ENCODE measurements around the gene CABLES1.
A peak's percentile ranks its signal among the peaks of the same experiment; 100 is the strongest.

CABLES1 gene

DNA sequence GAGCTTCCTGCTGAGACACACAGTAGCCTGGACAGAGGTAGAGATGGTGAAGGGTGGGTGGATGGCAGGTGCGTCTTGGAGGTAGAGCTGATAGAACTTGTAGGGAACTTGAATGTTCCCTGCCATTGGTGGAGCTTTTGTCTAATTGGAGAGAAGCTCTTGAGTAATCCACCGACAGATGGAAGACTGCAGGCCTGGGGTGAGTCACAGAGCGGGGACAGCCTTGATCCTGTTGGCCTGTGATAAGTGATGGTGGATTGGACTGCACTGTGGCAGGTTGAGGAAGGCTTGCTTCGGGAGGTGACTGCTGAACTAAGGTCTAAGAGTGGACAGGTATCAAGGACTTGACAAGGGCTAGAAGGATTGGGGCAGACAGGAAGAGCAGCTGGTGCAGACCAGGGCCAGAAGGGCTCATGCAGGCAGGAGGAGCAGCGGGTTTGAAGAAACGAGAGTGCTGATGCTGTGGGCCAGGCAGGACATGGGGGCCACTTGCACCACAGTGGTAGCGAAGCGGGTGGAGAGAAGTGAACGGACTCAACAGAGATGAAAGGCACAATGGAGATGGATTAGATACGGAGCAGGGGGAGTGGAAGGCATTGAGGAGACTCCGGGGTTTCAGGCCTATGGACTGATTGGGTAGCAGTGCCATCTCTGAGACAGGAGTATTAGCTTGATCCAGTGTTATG lies 16.3 kb downstream of the CABLES1 start:
- Histone ChIP-seq H3K4me3 (ENCODE audit: low read length in 2 of 2) (no peak overlapping the region), H3K23ac (ENCODE audit: low read depth, low read length, poor library complexity) (peak overlapping the region; percentile 17), H3K9me3 (replicated peaks in 1 of 2; ENCODE audit: control insufficient read depth in 2 of 2, insufficient read depth in 1 of 2, low read depth in 1 of 2, low read length in 2 of 2) (no peaks in the 10 kb centered on the region), H2BK5ac (ENCODE audit: low read length) (no peak overlapping the region), H3K18ac (ENCODE audit: low read length) (peak overlapping the region; percentile 62), H2AK5ac (ENCODE audit: low read depth, low read length) (no peak overlapping the region), H3K27me3 (ENCODE audit: control insufficient read depth in 3 of 3, insufficient read depth in 3 of 3, low read depth in 1 of 3, low read length in 3 of 3) (no peaks in the 10 kb centered on the region), H4K91ac (ENCODE audit: low read depth, low read length, poor library complexity) (no peak overlapping the region), H3K9ac (ENCODE audit: low read depth, low read length, poor library complexity) (peak overlapping the region; percentile 10), H4K8ac (ENCODE audit: low read depth, low read length) (no peak overlapping the region), H3K27ac (replicated peaks; ENCODE audit: low read length) (no peak overlapping the region), H3K4me2 (ENCODE audit: insufficient read depth, low read length, poor library complexity, severe bottlenecking) (no peak overlapping the region), H3K79me1 (ENCODE audit: low read depth, low read length) (no peaks in the 10 kb centered on the region), H2AFZ (ENCODE audit: low read length) (no peak overlapping the region), H2BK15ac (ENCODE audit: low read length) (no peak overlapping the region), H2BK120ac (ENCODE audit: low read depth, low read length) (no peak overlapping the region), H3K36me3 (replicated peaks in 1 of 2; ENCODE audit: control insufficient read depth in 2 of 2, insufficient read depth in 2 of 2, low read length in 2 of 2) (no peaks in the 10 kb centered on the region), H3K4me1 (ENCODE audit: control insufficient read depth in 2 of 2, insufficient read depth in 1 of 2, low read depth in 1 of 2, low read length in 2 of 2) (peaks cover 3 to 8% of the 10 kb centered on the region in 2 donors), H3K4ac (ENCODE audit: low read length) (no peak overlapping the region), H3K14ac (ENCODE audit: low read length) (no peak overlapping the region), H2BK12ac (ENCODE audit: low read length) (no peak overlapping the region)
- DNase-seq (ENCODE audit: low spot score), result no peak
- no CpG with 5 or more reads among the region's 11 CpGs for WGBS, 2 donors (ENCODE audit: extremely low coverage in 2 of 2, insufficient read length in 2 of 2, insufficient replicate concordance in 1 of 2)

DNA sequence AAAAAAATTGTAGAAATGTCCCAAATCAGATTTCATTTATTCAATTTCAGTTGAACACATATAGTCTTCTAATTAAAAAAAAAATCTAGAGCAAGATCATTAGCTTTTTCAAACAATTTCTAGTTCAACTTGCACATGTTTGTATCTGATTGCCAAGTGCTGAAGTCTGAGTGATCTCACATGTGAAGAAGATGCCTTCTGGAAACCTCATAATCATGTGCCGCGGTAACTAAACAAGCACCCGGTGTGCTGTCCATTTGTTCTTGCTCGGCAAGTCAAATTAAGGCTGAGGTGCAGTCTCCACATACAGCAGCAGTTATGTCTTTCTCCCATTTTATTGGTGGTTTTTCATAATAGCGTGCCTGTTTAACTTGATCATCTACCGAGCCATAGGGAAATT lies 18.7 kb downstream of the CABLES1 start:
- Histone ChIP-seq H3K9me3 (replicated peaks in 1 of 2; ENCODE audit: control insufficient read depth in 2 of 2, insufficient read depth in 1 of 2, low read depth in 1 of 2, low read length in 2 of 2) (no peaks in the 10 kb centered on the region), H3K27me3 (ENCODE audit: control insufficient read depth in 3 of 3, insufficient read depth in 3 of 3, low read depth in 1 of 3, low read length in 3 of 3) (no peaks in the 10 kb centered on the region), H3K23ac (ENCODE audit: low read depth, low read length, poor library complexity) (no peak overlapping the region), H2BK12ac (ENCODE audit: low read length) (no peak overlapping the region), H4K91ac (ENCODE audit: low read depth, low read length, poor library complexity) (no peak overlapping the region), H2BK5ac (ENCODE audit: low read length) (no peak overlapping the region), H2BK15ac (ENCODE audit: low read length) (no peak overlapping the region), H3K36me3 (replicated peaks in 1 of 2; ENCODE audit: control insufficient read depth in 2 of 2, insufficient read depth in 2 of 2, low read length in 2 of 2) (no peaks in the 10 kb centered on the region), H3K4me2 (ENCODE audit: insufficient read depth, low read length, poor library complexity, severe bottlenecking) (no peak overlapping the region), H4K8ac (ENCODE audit: low read depth, low read length) (no peak overlapping the region), H2AFZ (ENCODE audit: low read length) (no peak overlapping the region), H3K4ac (ENCODE audit: low read length) (no peak overlapping the region), H3K9ac (ENCODE audit: low read depth, low read length, poor library complexity) (no peak overlapping the region), H2AK5ac (ENCODE audit: low read depth, low read length) (no peak overlapping the region), H3K18ac (ENCODE audit: low read length) (no peak overlapping the region), H3K4me1 (ENCODE audit: control insufficient read depth in 2 of 2, insufficient read depth in 1 of 2, low read depth in 1 of 2, low read length in 2 of 2) (peaks cover 3 to 8% of the 10 kb centered on the region in 2 donors), H3K4me3 (ENCODE audit: low read length in 2 of 2) (no peak overlapping the region), H3K27ac (replicated peaks; ENCODE audit: low read length) (no peak overlapping the region), H3K14ac (ENCODE audit: low read length) (no peak overlapping the region), H3K79me1 (ENCODE audit: low read depth, low read length) (no peaks in the 10 kb centered on the region), H2BK120ac (ENCODE audit: low read depth, low read length) (no peak overlapping the region)
- DNase-seq (ENCODE audit: low spot score), result no peak
- WGBS, 2 donors (ENCODE audit: extremely low coverage in 2 of 2, insufficient read length in 2 of 2, insufficient replicate concordance in 1 of 2), result no CpG with 5 or more reads among the region's 6 CpGs

- H2AK5ac ChIP-seq (ENCODE audit: low read depth, low read length), result no peak overlapping the region
- no peak overlapping the region for H2BK5ac ChIP-seq (ENCODE audit: low read length)
- H3K14ac ChIP-seq (ENCODE audit: low read length), result no peak overlapping the region
- no peak overlapping the region for H3K23ac ChIP-seq (ENCODE audit: low read depth, low read length, poor library complexity)
- H3K9me3 ChIP-seq (replicated peaks in 1 of 2; ENCODE audit: control insufficient read depth in 2 of 2, insufficient read depth in 1 of 2, low read depth in 1 of 2, low read length in 2 of 2), result no peaks in the 10 kb centered on the region
- H2BK12ac ChIP-seq (ENCODE audit: low read length), result no peak overlapping the region
- H3K18ac ChIP-seq (ENCODE audit: low read length), result no peak overlapping the region
- no peak overlapping the region for H2BK15ac ChIP-seq (ENCODE audit: low read length)
- H4K8ac ChIP-seq (ENCODE audit: low read depth, low read length), result no peak overlapping the region
- no peak overlapping the region for H2BK120ac ChIP-seq (ENCODE audit: low read depth, low read length)
- no peak overlapping the region for H2AFZ ChIP-seq (ENCODE audit: low read length)
- peaks cover 3 to 8% of the 10 kb centered on the region in 2 donors for H3K4me1 ChIP-seq (ENCODE audit: control insufficient read depth in 2 of 2, insufficient read depth in 1 of 2, low read depth in 1 of 2, low read length in 2 of 2)
- no peak overlapping the region for H3K9ac ChIP-seq (ENCODE audit: low read depth, low read length, poor library complexity)
- WGBS, 2 donors (ENCODE audit: extremely low coverage in 2 of 2, insufficient read length in 2 of 2, insufficient replicate concordance in 1 of 2), result no CpG with 5 or more reads among the region's 5 CpGs
- H3K4me3 ChIP-seq (ENCODE audit: low read length in 2 of 2), result no peak overlapping the region
- no peaks in the 10 kb centered on the region for H3K36me3 ChIP-seq (replicated peaks in 1 of 2; ENCODE audit: control insufficient read depth in 2 of 2, insufficient read depth in 2 of 2, low read length in 2 of 2)
- no peak overlapping the region for H3K4me2 ChIP-seq (ENCODE audit: insufficient read depth, low read length, poor library complexity, severe bottlenecking)
- H3K27ac ChIP-seq (replicated peaks; ENCODE audit: low read length), result no peak overlapping the region
- no peaks in the 10 kb centered on the region for H3K27me3 ChIP-seq (ENCODE audit: control insufficient read depth in 3 of 3, insufficient read depth in 3 of 3, low read depth in 1 of 3, low read length in 3 of 3)
- DNase-seq (ENCODE audit: low spot score), result no peak
- no peak overlapping the region for H4K91ac ChIP-seq (ENCODE audit: low read depth, low read length, poor library complexity)
- no peaks in the 10 kb centered on the region for H3K79me1 ChIP-seq (ENCODE audit: low read depth, low read length)
- H3K4ac ChIP-seq (ENCODE audit: low read length), result no peak overlapping the region
Observed at GRCh38 chr18:23154823-23155500, 19.7 kb downstream of the CABLES1 start.

- Histone ChIP-seq H2BK120ac (ENCODE audit: low read depth, low read length) (no peak overlapping the region), H4K8ac (ENCODE audit: low read depth, low read length) (no peak overlapping the region), H2BK5ac (ENCODE audit: low read length) (no peak overlapping the region), H2BK12ac (ENCODE audit: low read length) (no peak overlapping the region), H3K4me2 (ENCODE audit: insufficient read depth, low read length, poor library complexity, severe bottlenecking) (no peak overlapping the region), H3K18ac (ENCODE audit: low read length) (no peak overlapping the region), H2AFZ (ENCODE audit: low read length) (no peak overlapping the region), H3K9me3 (replicated peaks in 1 of 2; ENCODE audit: control insufficient read depth in 2 of 2, insufficient read depth in 1 of 2, low read depth in 1 of 2, low read length in 2 of 2) (no peaks in the 10 kb centered on the region), H3K9ac (ENCODE audit: low read depth, low read length, poor library complexity) (no peak overlapping the region), H3K14ac (ENCODE audit: low read length) (no peak overlapping the region), H3K36me3 (replicated peaks in 1 of 2; ENCODE audit: control insufficient read depth in 2 of 2, insufficient read depth in 2 of 2, low read length in 2 of 2) (no peaks in the 10 kb centered on the region), H3K4ac (ENCODE audit: low read length) (no peak overlapping the region), H4K91ac (ENCODE audit: low read depth, low read length, poor library complexity) (no peak overlapping the region), H3K4me1 (ENCODE audit: control insufficient read depth in 2 of 2, insufficient read depth in 1 of 2, low read depth in 1 of 2, low read length in 2 of 2) (peaks cover 3 to 8% of the 10 kb centered on the region in 2 donors), H3K27me3 (ENCODE audit: control insufficient read depth in 3 of 3, insufficient read depth in 3 of 3, low read depth in 1 of 3, low read length in 3 of 3) (no peaks in the 10 kb centered on the region), H3K27ac (replicated peaks; ENCODE audit: low read length) (no peak overlapping the region), H2AK5ac (ENCODE audit: low read depth, low read length) (no peak overlapping the region), H3K4me3 (ENCODE audit: low read length in 2 of 2) (no peak overlapping the region), H3K23ac (ENCODE audit: low read depth, low read length, poor library complexity) (no peak overlapping the region), H2BK15ac (ENCODE audit: low read length) (no peak overlapping the region), H3K79me1 (ENCODE audit: low read depth, low read length) (no peaks in the 10 kb centered on the region)
- no CpG with 5 or more reads among the region's 5 CpGs for WGBS, 2 donors (ENCODE audit: extremely low coverage in 2 of 2, insufficient read length in 2 of 2, insufficient replicate concordance in 1 of 2)
- DNase-seq (ENCODE audit: low spot score), result no peak
Observed at GRCh38 chr18:23155537-23155936, 20.3 kb downstream of the CABLES1 start.

Data from neuronal stem cell (in vitro differentiated cells).